ENCODE results near the gene OR6J1. TPM values are rescaled to one million over a fixed set of nuclear protein-coding genes. Genes with fewer than 3 reads are reported as not detected.

The OR6J1 gene
- total and polyA plus RNA-seq, 10 of the 15 experiments (the other 5 are each of a cell fraction or from before 2014, with no cell fraction given) = not detected

GRCh38 chr14:22667881-22668280 lies 23.7 kb upstream of the OR6J1 start:
- H3K9ac ChIP-seq (ENCODE audit: control insufficient read depth, insufficient read depth, low read length) = no peak overlapping the region
- FAIRE-seq (no peak), DNase-seq (ENCODE audit: low read depth, low spot score) (no peak), ATAC-seq (no peak)
- H3K27me3 ChIP-seq (replicated peaks in 1 of 2; ENCODE audit: control insufficient read depth in 2 of 2, insufficient read depth in 2 of 2, low read length in 1 of 2) = no peaks in the 10 kb centered on the region
- H3K4me2 ChIP-seq (ENCODE audit: control insufficient read depth, insufficient read depth) = no peak overlapping the region; the same call in 1 of the 2 replicates
- no peaks in the 10 kb centered on the region for H4K20me1 ChIP-seq (ENCODE audit: control insufficient read depth, insufficient read depth)
- H2AFZ ChIP-seq (ENCODE audit: control insufficient read depth, low read depth, low read length) = peak overlapping the region; percentile 7; the same call in 1 of the 2 replicates
- H3K79me2 ChIP-seq (ENCODE audit: control insufficient read depth, insufficient read depth, low read length) = no peaks in the 10 kb centered on the region
- 52% methylated on average over 3 of the region's 3 CpGs for WGBS (ENCODE audit: insufficient coverage, insufficient replicate concordance, low lambda C conversion rate, missing lambda C conversion rate)
- CTCF ChIA-PET = interaction anchor here (0.6 to 2.4 kb wide), 5 partner anchors 8 to 401 kb away, joined by 3 to 12 read pairs (median 3); no protein-coding TSS in a partner anchor
- H3K4me1 ChIP-seq (ENCODE audit: control insufficient read depth, insufficient read depth, low read length) = no peaks in the 10 kb centered on the region
- BruUV-seq (replicated peaks) = no TSS peak
- H3K27ac ChIP-seq (ENCODE audit: control insufficient read depth, insufficient read depth) = no peak overlapping the region
- in situ Hi-C loops (cut with MboI) (no loop called here), intact Hi-C loops (cut with micrococcal nuclease; ENCODE audit: unreplicated experiment) (no loop called here)
- TF ChIP-seq TCF3 (IDR thresholded peaks at IDR 0.05; ENCODE audit: borderline replicate concordance, insufficient read depth, low read depth, low read length) (no peak), NKRF (conservative IDR thresholded peaks at IDR 0.05) (0 out of 2 replicates have a peak, but pooled peaks have one; percentile 19), JUND (IDR thresholded peaks at IDR 0.05; ENCODE audit: low read depth, low read length) (no peak), BCLAF1 (IDR thresholded peaks at IDR 0.05) (no peak), NR2C2 (IDR thresholded peaks at IDR 0.05; ENCODE audit: borderline replicate concordance, control insufficient read depth, insufficient read length, low read depth) (no peak), MLLT1 (IDR thresholded peaks at IDR 0.05) (no peak), TCF7 (IDR thresholded peaks at IDR 0.05; ENCODE audit: borderline replicate concordance) (no peak)
- RAD21 ChIA-PET (ENCODE audit: unreplicated experiment) = interaction anchor here (0.9 to 1.7 kb wide), 4 partner anchors 10 to 110 kb away, joined by 3 to 9 read pairs (median 4); no protein-coding TSS in a partner anchor
- no peak overlapping the region for H3K4me3 ChIP-seq
- no peaks in the 10 kb centered on the region for H3K9me3 ChIP-seq (replicated peaks; ENCODE audit: control insufficient read depth, insufficient read depth, low read length)
- POLR2A ChIA-PET = no interaction called here
- H3K36me3 ChIP-seq (ENCODE audit: control insufficient read depth in 2 of 2, insufficient read depth in 2 of 2, low read length in 1 of 2) = no peaks in the 10 kb centered on the region
- SMC1A ChIA-PET (ENCODE audit: uncharacterized antibody, unreplicated experiment) = interaction anchor here (0.9 to 2.3 kb wide), 5 partner anchors 10 to 99 kb away, joined by 3 to 13 read pairs (median 4); partner anchors contain the start of gene OXA1L
